Fibroblast of pulmonary artery (primary cell): ENCODE measurements around the gene NXNL2.

ENCODE experiments used
- DNase-seq: peaks from one replicate; pipeline ENCODE4 v3.0.0-alpha.2; 2010; ENCODE audit warnings: low read depth
- H3K4me3 ChIP-seq: replicated peaks from 2 replicates; pipeline ENCODE4 v1.5.1; 2011; ENCODE audit warnings: low read depth, mild to moderate bottlenecking, control low read depth, low read length, moderate library complexity
- CTCF ChIP-seq: IDR thresholded peaks from 2 replicates; pipeline ENCODE4 v1.5.1; 2011; ENCODE audit warnings: mild to moderate bottlenecking, control low read depth, low read length, inconsistent platforms; ENCODE audit errors: missing control alignments

NXNL2 gene

GRCh38 chr9:88534456-88535225 is at the start of gene NXNL2:
TSS of gene NXNL2 (plus strand) at chr9:88535178. CDS start at chr9:88535435, 257 bp downstream.
- H3K4me3 ChIP-seq = peak within 1 kb of the TSS; percentile 56
- no peak for TF ChIP-seq CTCF
- DNase-seq = peak; percentile 83

- TF ChIP-seq CTCF = no peak
- DNase-seq = no peak
- H3K4me3 ChIP-seq = no peak overlapping the region
Measured at GRCh38 chr9:88488166-88488565, 46.8 kb upstream of the NXNL2 start.

- no peak for TF ChIP-seq CTCF
- H3K4me3 ChIP-seq = no peak overlapping the region
- DNase-seq = no peak
Measured at GRCh38 chr9:88494983-88495721, 39.8 kb upstream of the NXNL2 start.

- DNase-seq = no peak
- TF ChIP-seq CTCF = no peak
- no peak overlapping the region for H3K4me3 ChIP-seq
Measured at GRCh38 chr9:88497224-88497623, 37.8 kb upstream of the NXNL2 start.

GRCh38 chr9:88498880-88499279 is 36.1 kb upstream of the NXNL2 start:
- TF ChIP-seq CTCF = no peak
- no peak for DNase-seq
- no peak overlapping the region for H3K4me3 ChIP-seq

GRCh38 chr9:88501086-88501485 is 33.9 kb upstream of the NXNL2 start:
- no peak overlapping the region for H3K4me3 ChIP-seq
- TF ChIP-seq CTCF = no peak
- DNase-seq = no peak
